NCI-H2107 (cell line): ENCODE results near the gene CPT2.

Experiments used
- DNase-seq: peaks from one replicate; lab custom pipeline; 2025; lab: John Stamatoyannopoulos, UW

Gene CPT2

DNA sequence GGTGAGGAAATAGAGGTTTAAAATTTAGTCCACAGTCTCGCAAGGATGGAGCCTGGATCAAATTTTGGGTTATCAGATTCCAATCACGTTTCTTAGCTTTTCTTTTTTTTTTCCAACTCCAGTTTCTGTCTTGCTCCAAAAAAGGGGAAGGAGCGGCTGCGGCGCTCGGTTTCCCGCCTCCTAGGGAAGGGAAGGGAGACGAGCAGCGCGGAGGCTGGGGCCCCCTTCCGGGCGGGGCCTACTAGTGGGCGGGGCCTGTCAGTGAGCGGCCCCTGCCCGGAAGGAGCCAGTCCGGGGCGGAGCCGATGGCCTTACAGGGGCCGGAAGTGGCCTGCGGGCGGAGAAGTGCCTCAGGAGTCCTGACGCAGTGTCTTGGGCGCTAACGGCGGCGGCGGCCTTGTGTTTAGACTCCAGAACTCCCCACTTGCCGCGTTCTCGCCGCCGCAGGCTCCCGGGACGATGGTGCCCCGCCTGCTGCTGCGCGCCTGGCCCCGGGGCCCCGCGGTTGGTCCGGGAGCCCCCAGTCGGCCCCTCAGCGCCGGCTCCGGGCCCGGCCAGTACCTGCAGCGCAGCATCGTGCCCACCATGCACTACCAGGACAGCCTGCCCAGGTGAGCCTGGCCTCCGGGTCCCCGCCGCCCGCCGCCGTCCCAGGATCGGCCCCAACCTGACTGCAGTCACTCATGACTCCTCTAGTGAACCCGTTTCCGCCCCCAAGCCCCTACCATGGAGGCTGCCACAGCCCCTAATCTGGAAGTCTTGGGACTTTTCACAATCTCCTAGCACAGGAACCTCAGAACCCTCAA, at the start of gene CPT2:
CPT2 (plus strand) TSS at position 340 of the 806 bp plus-strand sequence; CDS start at position 460, 120 bp downstream.
- peak; percentile 92 for DNase-seq

DNA sequence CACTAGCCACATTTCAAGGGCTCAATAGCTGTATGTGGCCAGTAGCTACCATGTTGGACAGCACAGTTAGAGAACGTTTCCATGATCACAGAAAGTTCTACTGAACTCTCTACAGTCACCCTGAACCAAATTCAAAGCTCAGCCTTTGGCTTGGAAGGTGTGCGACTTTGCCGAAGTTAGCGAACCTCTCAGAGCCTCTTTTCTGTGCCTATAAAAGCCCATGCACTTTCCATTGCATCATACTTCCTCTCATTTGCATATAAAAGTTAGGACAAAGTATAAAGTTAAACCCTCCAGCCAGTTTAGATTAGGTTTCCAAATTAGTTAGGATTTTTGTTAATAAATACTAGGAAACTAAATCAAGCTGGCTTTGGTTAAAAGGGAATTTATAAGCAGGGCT, 49.5 kb upstream of the CPT2 start:
- no peak for DNase-seq

DNA sequence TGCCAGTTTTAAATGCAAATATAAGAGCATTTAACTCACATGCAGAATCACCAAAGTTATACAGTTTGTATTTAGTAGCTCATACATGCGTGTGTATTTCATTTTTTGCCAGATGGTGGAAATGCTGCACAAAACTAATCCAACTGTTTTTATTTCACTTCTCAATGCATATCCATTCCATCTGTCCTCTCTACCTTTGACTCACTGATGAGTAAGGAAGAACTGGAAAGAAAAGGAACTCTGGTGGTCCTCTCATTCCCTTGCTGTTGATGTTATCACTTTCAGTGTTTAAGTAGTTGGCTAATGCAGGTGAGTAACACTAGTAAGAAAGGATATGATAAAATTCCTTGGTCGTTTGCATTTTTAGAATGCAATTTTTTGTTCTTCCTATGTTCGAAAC, 48.5 kb upstream of the CPT2 start:
- DNase-seq: no peak

DNA sequence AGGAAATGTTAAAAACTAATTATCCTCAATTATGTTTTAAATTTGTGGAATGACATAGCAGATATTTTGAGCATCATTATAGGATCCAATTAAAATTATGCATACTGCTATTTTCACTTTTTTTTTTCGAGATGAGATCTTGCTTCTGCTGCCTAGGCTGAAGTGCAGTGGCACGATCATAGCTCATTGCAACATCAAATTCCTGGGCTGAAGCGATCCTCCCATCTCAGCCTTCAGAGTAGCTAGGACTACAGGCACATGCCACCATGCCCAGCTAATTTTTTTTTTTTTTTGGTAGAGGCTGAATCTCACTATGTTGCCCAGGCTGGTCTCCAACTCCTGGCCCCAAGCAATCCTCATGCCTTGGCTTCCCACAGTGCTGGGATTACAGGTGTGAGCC, 42.9 kb upstream of the CPT2 start:
- DNase-seq: no peak

DNA sequence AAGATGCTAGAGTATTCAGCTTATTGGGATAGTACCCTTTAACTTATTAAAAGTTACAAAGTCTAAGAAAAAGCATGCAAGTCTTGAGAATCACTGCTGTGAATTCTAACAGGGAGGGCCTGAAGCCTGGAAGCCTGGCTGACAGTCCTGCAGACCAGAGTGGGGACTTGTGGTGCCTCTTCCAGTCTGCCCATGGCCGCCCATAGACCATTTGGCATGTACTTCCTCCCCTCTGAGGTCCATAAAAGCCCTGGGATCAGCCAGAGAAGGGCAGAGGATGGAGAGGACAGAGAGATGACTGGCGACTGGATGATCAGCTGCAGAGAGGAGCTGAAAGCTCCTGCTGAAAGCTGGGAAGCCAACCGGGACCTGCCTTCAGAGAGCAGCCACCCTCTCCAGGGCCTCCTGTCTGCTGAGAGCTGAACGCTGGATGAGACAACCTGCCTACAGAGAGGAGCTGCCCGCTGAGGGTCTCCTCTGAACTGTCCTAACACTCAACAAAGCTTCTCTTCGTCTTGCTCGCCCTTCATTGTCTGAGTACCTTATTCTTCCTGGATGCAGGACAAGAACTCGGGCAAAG, 41.7 kb upstream of the CPT2 start:
- no peak for DNase-seq

DNA sequence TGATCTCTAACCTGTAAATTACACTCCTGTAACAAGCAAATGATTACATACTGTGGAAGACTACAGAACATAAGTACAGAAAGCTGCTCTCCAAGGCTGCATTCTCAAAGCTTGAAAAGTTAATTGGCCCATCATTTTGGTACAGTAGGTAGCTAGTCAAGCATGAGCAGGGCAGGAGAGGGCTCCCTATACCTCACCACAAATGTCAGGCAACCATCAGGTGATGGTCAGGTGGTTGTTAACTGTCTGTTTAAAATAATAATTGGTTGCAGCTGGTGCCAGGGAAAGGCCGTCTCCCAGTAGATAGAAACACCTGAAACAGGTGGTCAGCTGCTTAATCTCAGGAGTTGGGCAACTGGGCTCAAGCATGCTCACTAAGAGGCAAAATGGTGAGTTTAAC, 41.1 kb upstream of the CPT2 start:
- DNase-seq: peak; percentile 16

DNA sequence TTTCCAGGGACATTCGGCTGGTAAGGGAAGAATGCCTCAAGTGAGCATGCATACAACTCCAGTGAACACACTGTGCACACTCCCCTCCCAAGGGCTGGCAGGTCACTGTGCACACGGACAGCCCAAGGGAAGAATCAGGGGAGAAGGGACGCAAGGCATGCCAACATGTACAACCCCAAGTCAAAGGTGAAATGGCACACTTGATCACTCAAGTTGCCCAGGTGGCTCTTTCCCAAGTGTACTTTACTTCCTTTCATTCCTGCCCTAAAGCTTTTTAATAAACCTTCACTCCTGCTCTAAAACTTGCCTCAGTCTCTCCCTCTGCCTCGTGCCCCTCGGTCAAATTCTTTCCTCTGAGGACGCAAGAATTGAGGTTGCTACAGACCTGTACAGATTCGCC, 40.7 kb upstream of the CPT2 start:
- no peak for DNase-seq

DNA sequence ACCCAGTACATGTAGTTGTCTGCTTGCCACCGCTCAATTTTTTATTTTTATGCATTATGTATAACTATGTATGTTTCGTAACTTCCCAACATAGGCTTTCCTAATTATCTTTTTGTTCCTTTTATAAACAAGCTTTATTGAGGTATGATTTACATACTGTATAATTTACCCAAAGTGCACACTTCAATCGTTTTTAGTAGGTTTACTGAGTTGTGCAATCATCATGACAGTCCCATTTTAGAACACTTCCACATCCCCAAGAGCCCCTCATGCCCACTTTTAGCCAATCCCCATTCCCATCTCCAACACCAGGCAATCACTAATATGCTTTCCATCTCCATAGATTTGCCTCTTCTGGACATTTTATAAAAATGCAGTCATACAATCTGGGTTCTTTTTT, 39.8 kb upstream of the CPT2 start:
- DNase-seq: no peak

DNA sequence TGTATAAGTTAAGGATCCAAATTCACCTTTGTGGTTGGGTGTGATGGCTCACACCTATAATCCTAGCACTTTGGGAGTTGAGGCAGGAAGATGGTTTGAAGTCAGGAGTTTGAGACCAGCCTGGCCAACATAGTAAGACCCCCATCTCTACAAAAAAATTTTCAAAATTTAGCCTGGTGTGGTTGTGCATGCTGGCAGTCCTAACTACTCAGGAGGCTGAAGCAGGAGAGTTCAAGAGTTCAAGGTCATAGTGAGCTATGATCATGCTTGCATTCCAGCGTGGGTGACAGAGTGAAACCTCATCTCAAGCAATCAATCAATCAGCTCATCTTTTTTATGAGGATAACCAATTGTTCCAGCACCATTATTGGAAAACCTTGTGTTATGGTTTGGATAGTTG, 37.7 kb upstream of the CPT2 start:
- DNase-seq: no peak

DNA sequence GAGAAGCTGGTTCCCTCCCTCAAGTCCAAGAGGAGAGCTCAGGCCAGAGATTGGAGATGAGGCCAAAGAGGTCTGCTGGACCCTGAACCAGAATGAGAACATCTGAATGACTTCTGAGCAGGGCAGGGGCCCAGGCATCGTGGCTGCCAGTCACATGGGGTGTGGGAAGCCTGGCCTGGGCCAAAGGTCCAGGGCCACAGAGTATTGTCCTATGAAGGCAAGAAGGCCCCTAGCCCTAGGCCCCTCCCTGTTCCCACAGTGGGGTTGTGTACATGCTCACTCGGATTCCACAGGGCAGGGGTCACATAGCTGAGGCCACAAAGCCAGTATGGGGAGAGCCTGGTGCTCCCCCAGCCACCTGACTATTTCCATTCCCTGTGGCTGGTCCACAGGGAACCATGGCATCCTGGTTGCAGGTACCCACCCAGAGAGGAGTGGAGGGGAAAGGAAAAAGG, 35.7 kb upstream of the CPT2 start:
- no peak for DNase-seq

DNA sequence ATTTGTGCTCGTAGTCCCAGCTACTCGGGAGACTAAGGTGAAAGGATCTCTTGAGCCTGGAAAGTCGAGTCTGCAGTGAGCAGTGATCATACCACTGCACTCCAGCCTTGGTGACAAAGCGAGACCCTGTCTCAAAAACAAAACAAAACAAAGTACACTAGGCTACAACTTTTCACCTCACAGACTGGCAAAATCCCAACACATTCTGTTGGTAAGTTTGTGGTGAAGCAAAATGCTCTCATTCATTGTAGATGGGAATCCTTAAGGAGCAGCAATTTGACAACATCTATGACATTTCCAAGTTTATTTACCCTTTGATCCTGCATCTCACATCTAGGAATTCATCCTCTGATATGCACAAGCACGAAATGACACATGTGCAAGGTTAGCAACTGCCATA, 34.0 kb upstream of the CPT2 start:
- no peak for DNase-seq

DNA sequence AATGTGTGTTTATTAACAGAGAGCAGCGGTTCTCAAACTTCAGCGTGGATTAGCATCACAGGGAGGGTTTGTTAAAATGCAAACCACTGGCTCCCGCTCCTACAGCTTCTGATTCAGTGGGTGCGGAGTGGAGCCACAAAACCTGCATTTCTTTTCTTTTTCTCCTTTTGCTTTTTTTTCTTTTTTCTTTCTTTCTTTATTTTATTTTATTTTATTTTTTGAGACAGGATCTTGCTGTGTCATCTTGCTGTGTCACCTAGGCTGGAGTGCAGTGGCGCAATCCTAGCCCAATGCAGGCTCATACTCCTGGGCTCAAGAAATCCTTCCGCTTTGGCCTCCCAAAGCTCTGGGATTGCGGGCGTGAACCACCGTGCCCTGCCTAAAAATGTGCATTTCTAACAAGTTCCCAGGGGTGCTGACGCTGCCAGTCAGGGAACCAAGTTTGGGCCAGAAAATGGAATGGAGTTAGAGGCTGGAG, 33.3 kb upstream of the CPT2 start:
- DNase-seq: no peak

DNA sequence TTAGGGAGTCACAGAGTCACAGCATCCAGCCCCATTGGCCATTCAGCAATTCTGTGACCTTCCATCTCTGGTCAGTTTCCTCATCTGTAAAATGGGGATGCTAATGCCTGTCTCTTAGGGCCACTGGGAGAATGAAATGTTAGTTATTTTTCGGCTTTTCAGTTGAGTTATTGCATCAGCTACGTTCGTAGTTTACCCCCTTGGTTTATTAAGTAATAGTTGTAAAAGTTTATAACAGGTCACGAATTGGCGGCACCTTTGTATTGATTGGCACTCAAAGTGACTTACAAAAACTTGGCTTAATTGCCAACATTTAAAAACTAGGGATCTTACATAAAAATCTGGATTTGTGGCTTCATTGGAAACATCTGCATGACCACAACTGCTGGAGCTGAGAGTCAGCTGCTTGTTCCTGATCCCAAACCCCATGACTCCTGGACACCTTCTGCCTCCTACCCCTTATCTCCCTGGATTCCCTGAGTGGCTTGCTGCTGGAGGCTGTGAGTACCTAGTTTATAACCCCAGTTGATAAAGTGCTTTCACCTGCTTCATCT, 31.1 kb upstream of the CPT2 start:
- no peak for DNase-seq

DNA sequence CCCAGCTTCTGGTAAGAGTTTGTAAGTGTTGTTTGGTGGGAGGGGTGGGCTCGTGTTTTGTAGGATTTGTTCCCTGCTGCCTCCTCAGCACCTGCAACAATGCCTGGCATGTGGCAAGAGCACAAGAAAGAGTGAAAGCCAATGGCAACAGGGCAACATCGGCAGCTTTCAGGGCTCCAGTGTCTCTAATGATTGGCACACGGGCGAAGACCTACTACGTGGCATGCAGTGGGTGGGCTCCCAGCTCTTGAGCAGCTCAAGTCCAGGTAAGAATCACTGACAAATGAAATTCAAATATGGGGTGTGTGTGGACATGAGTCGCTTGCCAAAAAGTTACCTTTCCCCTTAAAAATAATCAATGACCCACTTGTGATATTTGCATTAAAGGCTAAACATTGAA, 30.3 kb upstream of the CPT2 start:
- DNase-seq: no peak

DNA sequence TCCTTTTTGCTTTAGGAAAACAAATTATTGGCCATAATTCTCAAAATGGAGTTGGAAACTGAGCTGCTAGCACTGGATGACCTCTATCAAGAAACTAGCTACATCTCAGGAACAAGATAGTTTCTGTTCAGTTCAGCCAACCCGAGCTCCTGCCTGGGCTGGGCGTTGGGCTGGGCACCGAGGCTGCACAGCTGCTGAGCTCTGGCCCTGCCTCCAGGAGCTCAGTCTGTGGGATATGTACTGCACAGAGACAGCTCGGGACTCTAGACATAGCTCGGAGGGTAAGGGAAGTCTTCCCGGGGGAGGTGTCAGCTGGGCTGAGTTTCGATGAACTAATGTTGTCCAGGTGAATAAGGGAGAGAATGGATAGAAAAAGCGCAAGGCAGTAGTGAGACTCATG, 29.7 kb upstream of the CPT2 start:
- no peak for DNase-seq

DNA sequence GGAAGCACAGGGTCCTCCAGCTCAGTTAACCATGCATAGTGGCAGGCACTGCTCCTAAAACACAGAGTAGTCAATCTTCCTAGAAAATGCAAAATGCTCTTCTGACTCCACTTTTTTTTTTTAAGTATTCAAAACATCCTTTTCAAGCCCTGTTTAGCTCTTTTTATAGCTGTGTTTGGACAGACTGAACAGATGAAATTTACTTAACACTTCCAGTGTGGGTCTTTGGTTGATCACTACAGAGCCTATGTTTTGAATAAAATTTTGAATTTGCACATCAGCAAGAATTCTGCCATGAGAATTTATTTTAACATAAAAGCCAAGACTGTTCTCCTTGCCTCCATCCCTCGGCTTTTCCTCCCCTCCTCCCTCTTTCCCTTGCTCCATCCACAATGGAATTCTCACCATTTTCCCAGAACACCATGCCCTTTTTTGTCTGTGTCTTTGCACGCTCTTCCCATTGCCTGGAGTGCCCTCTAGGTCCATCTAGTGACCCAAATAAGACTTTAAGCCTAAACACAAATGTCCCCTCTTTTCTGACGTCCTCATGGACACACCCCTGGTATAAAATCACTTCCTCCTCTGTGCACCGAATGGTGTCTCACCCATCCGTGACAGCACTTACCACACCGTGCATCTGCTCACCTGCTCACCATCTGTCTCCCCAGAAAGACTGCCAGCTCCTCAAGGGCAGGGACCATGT, 24.0 kb upstream of the CPT2 start:
- DNase-seq: peak; percentile 28

DNA sequence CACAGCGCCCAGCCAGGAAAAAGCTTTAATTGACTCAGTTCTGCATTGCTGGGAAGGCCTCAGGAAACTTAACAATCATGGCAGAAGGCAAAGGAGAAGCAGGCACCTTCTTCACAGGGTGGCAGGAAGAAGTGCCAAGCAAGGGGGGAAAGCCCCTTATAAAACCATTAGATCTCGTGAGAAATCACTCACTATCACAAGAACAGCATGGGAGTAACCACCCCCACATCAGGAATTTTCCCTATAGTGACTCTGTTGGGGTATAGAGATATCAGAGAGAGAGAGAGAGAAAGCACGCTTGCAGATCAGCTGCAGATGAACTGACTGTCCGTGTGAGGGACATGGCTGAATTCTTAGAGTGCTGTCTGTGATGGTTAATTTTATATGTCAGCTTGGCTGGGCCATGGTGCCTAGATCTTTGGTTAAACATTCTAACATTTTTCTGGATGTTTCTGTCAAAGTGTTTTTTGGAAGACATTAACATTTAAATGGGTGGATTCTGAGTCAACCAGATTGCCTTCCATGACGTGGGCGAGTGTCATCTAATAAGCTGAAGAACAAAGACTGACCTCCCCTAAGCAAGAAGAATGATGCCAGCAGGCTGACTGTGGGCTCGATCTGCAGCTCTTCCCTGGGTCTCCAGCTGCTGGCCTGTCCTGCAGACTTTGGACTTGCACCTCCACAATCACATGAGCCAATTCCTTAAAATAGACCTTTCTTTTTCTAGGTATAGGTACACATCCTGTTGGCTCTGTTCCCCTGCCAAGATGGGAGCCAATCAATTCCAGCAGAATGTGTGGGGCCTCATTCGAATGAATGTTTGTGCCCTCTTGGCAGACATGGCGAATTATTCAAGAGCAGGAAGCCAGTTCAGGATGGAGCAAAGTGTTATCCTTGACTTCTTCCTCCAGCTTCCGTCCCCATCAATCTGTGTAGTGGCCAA, 21.4 kb upstream of the CPT2 start:
- DNase-seq: no peak

DNA sequence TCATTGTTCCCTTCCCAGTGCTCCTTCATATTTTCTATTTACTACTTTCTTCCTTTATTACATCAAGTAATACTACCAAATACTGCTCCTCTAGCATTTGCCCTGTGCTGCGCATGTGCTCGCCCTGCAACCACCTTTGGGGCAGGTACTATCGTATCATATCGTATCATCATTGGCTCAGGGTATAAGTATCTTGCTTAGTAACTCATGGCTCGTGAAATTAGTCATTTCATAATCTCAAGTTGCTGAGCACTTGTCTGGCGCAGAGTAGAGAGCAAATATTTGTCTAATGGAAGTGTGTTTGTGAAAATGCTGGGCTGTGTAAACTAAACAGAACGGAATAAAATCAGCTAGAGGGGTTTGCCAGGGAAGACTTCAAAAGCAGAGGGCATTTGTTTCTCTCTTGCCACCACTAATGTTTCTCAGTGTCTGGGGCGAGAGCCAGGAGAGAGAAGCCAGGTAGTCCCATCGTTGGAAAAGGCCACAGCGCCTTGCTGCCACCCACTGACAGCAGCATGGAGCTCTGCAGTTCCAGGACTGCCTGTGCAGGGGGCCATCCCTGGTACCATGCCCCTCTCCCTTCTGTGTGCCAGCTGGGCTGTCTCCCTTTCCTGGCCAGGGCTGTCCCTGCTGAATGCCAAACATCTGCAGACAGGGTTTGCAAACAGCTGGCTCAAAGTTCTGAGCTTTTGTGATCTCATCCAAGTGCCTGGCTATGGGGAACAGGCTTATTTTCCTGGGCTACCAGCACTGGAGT, 20.0 kb upstream of the CPT2 start:
- DNase-seq: no peak

DNA sequence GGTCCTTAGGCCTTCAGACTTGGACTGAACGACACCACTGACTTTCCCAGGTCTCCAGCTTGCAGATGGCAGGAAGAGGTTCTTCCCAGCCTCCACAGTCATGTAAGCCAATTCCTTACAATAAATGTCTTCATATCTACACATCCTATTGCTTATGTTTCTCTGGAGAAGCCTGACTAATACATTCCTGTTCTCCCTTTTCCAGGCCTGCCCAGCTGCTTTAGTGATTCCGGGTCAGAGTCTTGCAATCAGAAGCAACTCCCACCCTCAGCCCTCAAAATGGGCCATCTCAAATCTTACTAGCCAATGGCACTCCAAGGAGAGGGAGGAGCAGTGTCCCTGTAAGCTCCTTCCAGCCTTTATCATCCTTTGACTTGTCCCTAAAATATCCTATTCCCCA, 16.4 kb upstream of the CPT2 start:
- DNase-seq: no peak

DNA sequence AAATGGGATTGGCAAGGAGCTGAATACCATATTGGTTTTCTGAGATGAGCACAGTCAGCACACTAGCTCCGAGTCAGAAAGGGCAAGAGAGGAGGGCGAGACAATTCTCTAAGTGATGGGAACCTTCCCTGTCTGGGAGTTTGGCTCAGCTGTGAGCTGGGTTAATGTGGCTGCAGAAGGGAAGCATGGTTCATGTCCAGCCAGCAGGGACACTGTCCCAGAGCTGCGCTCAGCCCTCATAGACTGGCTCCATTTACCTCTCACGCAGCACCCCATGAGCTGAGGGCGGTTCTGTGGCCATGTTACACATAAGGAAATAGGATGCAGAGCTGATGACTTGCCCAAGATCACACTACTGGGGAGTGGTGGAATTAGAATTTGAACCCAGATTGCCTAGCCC, 15.7 kb upstream of the CPT2 start:
- DNase-seq: no peak

DNA sequence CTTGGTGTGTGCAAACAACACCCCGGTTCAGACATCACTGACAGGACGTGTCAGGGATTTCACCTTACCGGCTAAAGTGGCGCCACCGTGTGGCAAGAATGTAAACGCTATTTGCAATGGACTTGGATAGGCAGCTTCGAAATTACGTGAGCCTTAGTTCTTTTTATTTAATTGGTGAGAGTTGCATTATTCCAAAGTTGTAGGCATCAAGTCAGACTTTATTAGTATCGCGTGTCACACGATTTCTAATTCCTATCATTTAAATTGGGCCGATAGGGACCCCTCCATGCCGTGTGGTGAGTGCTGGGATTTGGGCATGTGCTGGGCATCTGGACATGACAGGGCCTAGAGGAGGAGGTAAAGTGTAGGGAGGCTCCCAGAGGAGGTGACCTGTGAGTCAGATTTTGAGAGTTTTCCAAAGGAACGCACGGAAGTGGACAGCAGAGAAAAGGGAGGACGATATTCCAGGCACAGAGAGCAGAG, 14.5 kb upstream of the CPT2 start:
- peak; percentile 72 for DNase-seq
